Activated naive CD4-positive, alpha-beta T cell treated with anti-CD3 and anti-CD28 coated beads, Interleukin-2, amount 50 U/mL, for 72 hours (primary cell): ENCODE results near the gene ACTL9. TPM values are rescaled to one million over a fixed set of nuclear protein-coding genes. Genes with fewer than 3 reads are reported as not detected.
"Not testable (repeated sequence)": the region's sequence is repeated elsewhere in the genome, so short reads cannot be mapped to it uniquely, and the experiment has no call there.

ENCODE experiments used
- ATAC-seq, 2 donors: fragments of 150-1000 bp; cut with Tn5 transposase; 2 replicates each; pipeline ENCODE4 v1.10.0; 2021; ENCODE audit warnings: mild to moderate bottlenecking in 2 of 2, moderate library complexity in 2 of 2
- DNase-seq, 2 donors: peaks; one replicate each; pipeline ENCODE4 v3.0.0; 2021 to 2022; ENCODE audit warnings: low spot score in 2 of 2
- H3K27ac Mint-ChIP-seq, 2 donors: one replicate each; pipeline ENCODE4 v1.8.0; 2022; ENCODE audit warnings: mild to moderate bottlenecking in 2 of 2, mixed read lengths in 2 of 2
- H3K36me3 Mint-ChIP-seq, 2 donors: one replicate each; pipeline ENCODE4 v1.8.0; 2022; ENCODE audit warnings: mixed read lengths in 2 of 2
- H3K9me3 Mint-ChIP-seq, 2 donors: one replicate each; pipeline ENCODE4 v1.8.0; 2022; ENCODE audit warnings: mixed read lengths in 2 of 2
- total RNA-seq, 2 donors: library from RNA; stranded (reverse); gene quantifications; one replicate each; pipeline ENCODE4 v1.2.3, GENCODE V29; 2022

ACTL9 gene, protein sequence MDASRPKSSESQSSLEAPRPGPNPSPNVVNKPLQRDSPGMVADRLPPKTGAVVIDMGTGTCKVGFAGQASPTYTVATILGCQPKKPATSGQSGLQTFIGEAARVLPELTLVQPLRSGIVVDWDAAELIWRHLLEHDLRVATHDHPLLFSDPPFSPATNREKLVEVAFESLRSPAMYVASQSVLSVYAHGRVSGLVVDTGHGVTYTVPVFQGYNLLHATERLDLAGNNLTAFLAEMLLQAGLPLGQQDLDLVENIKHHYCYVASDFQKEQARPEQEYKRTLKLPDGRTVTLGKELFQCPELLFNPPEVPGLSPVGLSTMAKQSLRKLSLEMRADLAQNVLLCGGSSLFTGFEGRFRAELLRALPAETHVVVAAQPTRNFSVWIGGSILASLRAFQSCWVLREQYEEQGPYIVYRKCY
- total RNA-seq, result not detected

DNA sequence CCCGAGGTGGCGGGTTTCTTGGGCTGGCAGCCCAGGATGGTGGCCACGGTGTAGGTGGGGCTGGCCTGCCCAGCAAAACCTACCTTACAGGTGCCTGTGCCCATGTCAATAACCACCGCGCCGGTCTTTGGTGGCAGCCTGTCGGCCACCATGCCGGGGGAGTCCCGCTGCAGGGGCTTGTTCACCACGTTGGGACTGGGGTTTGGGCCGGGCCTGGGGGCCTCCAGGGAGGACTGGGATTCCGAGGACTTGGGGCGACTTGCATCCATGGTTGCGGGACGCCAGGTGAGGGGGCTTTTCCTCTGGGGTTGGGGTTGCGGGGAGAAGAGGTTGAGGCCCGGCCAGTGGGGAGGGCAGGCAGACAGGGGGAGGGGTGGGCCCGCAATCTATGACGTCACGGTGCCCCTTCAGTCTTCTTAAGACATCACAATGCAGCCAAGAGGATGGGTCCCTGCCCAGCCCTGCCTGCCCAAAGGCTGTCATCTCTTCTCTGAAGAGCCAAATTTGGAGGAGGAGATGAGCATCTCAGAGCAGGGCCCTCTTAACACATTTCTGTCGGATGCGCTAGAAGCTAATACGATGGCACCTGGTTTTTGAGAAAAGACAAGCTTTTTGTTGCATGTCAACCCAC lies at the start of gene ACTL9:
Gene ACTL9, minus strand, starts transcription at position 363 of the 631 bp plus-strand sequence. Its CDS starts 94 bp downstream, at position 269.
- DNase-seq (no peak), ATAC-seq (no peak)
- H3K27ac Mint-ChIP-seq, result no peak within 1 kb of the TSS
- no peaks in the 10 kb centered on the region for H3K36me3 Mint-ChIP-seq
- H3K9me3 Mint-ChIP-seq, result no peaks in the 10 kb centered on the region

DNA sequence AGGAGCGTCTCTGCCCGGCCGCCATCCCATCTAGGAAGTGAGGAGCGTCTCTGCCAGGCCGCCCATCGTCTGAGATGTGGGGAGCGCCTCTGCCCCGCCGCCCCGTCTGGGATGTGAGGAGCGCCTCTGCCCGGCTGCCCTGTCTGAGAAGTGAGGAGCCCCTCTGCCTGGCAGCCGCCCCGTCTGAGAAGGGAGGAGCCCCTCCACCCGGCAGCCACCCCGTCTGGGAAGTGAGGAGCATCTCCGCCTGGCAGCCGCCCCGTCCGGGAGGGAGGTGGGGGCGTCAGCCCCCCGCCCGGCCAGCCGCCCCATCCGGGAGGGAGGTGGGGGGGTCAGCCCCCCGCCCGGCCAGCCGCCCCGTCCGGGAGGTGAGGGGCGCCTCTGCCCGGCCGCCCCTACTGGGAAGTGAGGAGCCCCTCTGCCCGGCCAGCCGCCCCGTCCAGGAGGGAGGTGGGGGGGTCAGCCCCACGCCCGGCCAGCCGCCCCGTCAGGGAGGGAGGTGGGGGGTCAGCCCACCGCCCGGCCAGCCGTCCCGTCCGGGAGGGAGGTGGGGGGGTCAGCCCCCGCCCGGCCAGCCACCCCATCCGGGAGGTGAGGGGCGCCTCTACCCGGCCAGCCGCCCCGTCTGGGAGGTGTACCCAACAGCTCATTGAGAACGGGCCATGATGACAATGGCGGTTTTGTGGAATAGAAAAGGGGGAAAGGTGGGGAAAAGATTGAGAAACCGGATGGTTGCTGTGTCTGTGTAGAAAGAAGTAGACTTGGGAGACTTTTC lies 40.9 kb upstream of the ACTL9 start:
- ATAC-seq, H3K27ac Mint-ChIP-seq, DNase-seq, H3K36me3 Mint-ChIP-seq, H3K9me3 Mint-ChIP-seq: not testable (repeated sequence)

DNA sequence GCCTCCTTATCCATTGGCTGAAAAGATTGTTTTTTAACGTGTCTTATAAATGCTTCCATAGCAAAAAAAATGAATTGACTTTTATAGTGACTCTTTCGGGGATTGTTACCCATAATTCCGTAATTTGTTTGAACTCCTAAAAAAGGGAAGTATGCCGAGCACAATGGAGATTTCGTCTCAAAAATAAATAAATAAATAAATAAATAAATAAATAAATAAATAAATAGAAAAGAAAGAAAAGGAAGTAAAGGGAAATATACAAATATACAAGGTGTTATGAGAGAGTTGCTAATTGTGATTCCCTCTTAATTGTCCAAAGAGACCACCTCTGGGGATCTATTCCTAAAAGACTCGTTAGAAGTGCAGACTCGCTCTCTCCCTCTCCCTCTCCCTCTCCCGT lies 39.8 kb upstream of the ACTL9 start:
- H3K27ac Mint-ChIP-seq, result no peak overlapping the region
- no peaks in the 10 kb centered on the region for H3K36me3 Mint-ChIP-seq

DNA sequence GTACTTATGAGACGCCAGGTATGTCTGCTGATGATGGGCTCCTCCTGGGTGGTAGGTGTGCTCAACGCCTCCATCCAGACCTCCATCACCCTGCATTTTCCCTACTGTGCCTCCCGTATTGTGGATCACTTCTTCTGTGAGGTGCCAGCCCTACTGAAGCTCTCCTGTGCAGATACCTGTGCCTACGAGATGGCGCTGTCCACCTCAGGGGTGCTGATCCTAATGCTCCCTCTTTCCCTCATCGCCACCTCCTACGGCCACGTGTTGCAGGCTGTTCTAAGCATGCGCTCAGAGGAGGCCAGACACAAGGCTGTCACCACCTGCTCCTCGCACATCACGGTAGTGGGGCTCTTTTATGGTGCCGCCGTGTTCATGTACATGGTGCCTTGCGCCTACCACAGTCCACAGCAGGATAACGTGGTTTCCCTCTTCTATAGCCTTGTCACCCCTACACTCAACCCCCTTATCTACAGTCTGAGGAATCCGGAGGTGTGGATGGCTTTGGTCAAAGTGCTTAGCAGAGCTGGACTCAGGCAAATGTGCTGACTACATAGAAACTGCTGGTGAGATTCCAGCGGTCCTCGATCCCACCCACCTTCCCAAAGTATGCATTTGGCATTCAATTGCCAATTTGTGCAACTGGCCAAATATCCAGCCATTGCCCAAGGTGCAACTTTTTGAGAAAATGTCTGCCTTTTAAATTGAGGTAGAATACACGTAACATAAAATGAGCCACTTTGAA lies 33.0 kb upstream of the ACTL9 start:
- no peak for ATAC-seq

More for the DNA sequence above, 39.8 kb upstream of the ACTL9 start:
- no peaks in the 10 kb centered on the region for H3K9me3 Mint-ChIP-seq
- DNase-seq, result no peak
- no peak for ATAC-seq

DNA sequence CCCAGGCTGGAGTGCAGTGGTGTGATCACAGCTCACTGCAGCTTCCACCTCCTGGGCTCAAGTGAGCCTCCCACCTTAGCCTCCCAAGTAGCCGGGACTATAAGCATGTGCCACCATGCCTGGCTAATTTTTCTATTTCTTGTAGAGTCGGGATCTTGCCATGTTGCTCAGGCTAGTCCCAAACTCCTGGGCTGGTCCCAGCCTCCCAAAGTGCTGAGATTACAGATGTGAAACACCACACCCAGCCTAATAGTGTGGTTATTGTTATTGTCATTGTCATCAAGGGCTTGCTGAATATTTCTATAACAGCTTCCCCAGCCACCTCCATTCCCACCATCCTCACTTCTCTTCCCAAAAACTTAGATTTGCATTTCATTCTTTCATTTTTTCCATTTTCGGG lies 25.7 kb upstream of the ACTL9 start:
- Mint-ChIP-seq H3K27ac (no peak overlapping the region), H3K9me3 (peaks cover 0 to 5% of the 10 kb centered on the region in 2 donors), H3K36me3 (no peaks in the 10 kb centered on the region)
- ATAC-seq (no peak), DNase-seq (no peak)

More for the DNA sequence above, 33.0 kb upstream of the ACTL9 start:
- no peak for DNase-seq
- no peak overlapping the region for H3K27ac Mint-ChIP-seq
- no peaks in the 10 kb centered on the region for H3K36me3 Mint-ChIP-seq
- peaks cover 0 to 7% of the 10 kb centered on the region in 2 donors for H3K9me3 Mint-ChIP-seq

DNA sequence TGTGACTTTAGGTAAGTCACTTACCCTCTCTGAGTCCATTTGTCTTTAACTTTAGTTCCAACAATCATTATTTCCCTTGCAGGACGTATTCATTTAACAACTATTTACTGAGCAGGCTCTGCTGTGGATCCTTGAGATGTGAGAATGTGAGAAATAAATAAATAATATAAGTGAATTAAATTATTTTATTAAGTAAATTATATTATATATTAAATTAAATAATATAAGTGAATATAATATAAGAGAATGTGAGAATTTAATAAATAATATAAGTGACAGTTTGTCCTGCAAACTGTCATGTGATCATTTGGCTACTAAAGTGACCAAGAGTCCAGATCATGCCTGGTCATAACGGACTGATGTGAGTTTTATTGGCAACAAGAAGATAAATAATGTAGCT lies 23.4 kb upstream of the ACTL9 start:
- DNase-seq (no peak), ATAC-seq (no peak)
- no peak overlapping the region for H3K27ac Mint-ChIP-seq
- H3K9me3 Mint-ChIP-seq, result peaks cover 3 to 9% of the 10 kb centered on the region in 2 donors
- H3K36me3 Mint-ChIP-seq, result peaks cover 4 to 5% of the 10 kb centered on the region in 2 donors

DNA sequence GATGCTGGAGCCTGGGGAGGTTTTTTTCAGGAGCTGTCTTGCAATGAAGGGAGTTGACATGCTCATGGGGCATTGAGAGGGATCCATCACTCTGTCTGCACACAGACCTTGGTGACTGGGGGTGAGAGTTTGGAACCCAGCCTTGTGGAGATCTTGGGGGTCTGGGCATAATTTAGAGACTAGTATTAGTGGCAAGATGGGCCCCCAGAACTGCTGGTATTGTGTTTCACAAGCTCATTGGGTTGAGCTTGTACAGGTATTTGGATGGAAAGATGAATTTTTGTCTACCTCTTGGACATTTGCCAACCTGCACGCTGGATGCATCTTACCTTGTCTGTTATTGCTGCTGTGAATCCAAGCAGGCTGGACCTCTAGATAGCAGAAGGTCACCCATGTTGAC lies 22.7 kb upstream of the ACTL9 start, which contains the start of gene OR2Z1:
Gene OR2Z1, plus strand, starts transcription at position 301 of the 400 bp plus-strand sequence. CDS start 9,395 bp downstream, outside the sequence.
- Mint-ChIP-seq H3K9me3 (peaks cover 3 to 9% of the 10 kb centered on the region in 2 donors), H3K27ac (no peak within 1 kb of the TSS), H3K36me3 (peaks cover 4 to 5% of the 10 kb centered on the region in 2 donors)
- ATAC-seq, result no peak
- no peak for DNase-seq

DNA sequence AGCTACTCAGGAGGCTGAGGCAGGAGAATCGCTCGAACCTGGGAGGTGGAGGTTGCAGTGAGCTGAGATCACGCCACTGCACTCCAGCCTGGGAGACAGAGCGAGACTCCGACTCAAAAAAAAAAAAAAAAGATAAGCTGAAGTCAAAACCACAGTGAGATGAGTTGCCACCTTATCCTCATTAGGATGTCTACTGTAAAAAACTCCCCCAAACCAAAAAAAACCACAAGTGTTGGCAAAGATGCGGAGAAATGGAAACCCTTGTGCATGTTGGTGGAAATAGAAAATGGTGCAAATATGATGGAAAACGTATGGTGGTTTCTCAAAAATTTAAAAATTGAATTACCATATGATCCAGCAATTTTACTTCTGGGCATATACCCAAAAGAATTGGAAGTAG lies 11.7 kb upstream of the ACTL9 start:
- not testable (repeated sequence) for DNase-seq, H3K27ac Mint-ChIP-seq, H3K36me3 Mint-ChIP-seq, ATAC-seq
- H3K9me3 Mint-ChIP-seq, result peaks cover 4 to 11% of the 10 kb centered on the region in 2 donors

DNA sequence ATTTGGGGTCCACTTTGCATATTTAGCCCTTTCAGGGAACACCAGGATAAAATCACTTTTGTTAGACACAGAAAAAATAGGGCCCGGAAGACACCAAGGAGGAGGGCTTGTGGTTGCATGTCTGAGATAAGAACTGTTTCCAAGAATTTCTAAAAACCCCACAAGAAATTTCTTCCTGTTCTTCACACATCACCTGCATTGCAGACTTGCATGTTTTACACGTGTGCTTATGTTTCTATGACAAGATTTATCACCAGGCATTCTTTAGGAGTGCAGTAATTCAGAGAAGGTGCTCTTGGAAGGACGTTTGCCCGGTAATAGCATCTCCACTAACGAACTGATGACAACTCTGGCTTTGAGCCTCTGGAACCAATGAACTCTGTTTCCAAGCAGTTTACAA lies 7.1 kb upstream of the ACTL9 start:
- DNase-seq (no peak), ATAC-seq (peak; percentile 25 to 37)

DNA sequence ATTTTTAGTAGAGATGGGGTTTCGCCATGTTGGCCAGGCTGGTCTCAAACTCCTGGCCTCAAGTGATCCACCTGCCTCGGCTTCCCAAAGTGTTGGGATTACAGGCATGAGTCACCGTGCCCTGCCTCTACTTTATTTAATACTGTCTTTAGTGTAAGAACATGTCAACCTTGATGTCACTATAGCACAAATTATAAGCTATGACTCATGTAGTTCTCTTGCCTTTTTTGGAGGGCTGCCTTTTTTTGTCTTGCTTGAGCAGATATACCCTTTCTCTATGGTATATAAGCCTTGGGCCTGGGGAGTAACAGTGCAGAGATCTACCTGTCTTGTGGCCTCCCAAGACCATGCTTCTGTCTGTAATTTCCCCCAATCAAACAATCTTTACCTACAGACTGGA lies 6.7 kb upstream of the ACTL9 start:
- not testable (repeated sequence) for H3K9me3 Mint-ChIP-seq, H3K27ac Mint-ChIP-seq, DNase-seq, H3K36me3 Mint-ChIP-seq
- ATAC-seq, result peak in 1 of 2 donors; percentile 34

More for the DNA sequence above, 7.1 kb upstream of the ACTL9 start:
- Mint-ChIP-seq H3K36me3 (no peaks in the 10 kb centered on the region), H3K9me3 (no peaks in the 10 kb centered on the region), H3K27ac (no peak overlapping the region)

DNA sequence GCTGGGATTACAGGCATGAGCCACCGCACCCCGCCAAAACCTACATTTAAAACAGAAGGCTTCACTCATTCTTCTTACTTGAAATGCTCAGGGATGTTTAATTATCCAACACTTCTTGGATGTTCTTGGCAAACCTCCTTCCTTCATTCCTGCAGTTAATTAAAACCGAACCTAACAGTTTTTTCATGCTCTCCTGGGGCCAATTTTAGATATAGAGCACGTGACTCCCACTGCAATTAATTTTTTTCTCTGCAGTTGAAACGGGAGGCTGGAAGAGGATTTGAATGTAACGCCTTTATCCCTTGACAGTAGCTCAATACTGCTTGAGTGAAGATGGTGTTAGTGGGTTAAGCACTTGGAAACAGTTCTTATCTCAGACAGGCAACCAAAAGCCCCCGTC lies 4.6 kb upstream of the ACTL9 start:
- no peak overlapping the region for H3K27ac Mint-ChIP-seq
- DNase-seq, result no peak
- no peak for ATAC-seq
- no peaks in the 10 kb centered on the region for H3K9me3 Mint-ChIP-seq
- no peaks in the 10 kb centered on the region for H3K36me3 Mint-ChIP-seq

DNA sequence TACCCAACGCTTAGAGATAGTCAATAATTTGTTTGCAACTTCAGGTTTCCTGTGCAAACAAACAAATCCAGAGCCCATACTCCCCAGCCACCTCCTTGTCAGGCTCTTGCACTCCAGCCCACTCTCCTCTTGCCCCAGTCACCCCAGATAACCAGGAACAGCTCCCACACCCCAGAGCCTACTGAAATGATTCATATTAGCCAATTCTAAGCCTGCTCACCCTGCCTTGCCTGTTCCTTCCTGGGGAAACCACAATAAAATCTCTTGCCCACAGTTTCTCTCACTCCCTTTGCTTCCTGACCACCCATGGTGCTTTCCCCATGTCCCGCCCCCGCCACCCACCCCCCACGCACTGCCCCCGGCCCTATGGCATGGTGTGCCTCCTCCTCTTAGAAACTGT lies 3.8 kb upstream of the ACTL9 start:
- DNase-seq (no peak), ATAC-seq (peak; percentile 91 to 95)
- H3K27ac Mint-ChIP-seq, result no peak overlapping the region
- H3K9me3 Mint-ChIP-seq, result no peaks in the 10 kb centered on the region
- no peaks in the 10 kb centered on the region for H3K36me3 Mint-ChIP-seq

DNA sequence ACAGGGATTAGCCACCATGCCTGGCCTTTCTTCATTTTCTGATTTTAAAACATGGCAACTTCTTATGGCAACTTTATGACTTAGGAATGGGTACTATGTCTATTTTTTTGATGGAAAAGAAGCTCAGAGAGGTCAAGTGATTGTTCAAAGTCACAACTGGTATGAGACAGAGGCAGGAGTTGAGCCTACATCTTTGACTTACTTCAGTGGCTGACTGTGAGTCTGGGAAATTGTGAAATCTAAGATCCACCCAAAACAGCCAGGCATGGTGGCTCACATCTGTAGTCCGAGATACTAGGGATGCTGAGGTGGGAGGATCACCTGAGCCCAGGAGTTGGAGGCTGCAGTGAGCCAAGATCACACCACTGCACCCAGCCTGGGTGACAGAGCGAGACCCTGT lies 2.4 kb upstream of the ACTL9 start:
- H3K36me3 Mint-ChIP-seq, result no peaks in the 10 kb centered on the region
- DNase-seq (no peak), ATAC-seq (no peak)
- H3K9me3 Mint-ChIP-seq, result no peaks in the 10 kb centered on the region
- H3K27ac Mint-ChIP-seq, result no peak overlapping the region

DNA sequence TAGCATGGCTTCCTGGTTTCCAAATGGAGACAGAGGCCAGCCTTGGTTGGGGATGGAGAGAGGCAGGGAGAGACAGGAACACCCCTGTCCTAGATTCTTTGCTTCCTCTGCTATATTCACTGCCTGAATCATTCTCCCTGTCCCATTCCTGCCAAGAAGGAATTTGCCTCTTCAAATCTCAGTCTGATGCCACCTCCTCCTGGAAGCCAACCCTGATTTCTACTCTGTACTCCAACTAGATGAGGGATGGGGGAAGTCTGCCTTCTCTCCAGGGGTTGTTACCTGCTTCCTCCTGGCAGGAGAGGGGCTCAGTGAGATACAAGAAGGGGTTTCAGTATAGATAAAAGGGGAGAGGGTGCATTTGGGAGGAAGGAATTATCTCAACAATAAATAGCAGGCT lies 1.3 kb upstream of the ACTL9 start:
- Mint-ChIP-seq H3K9me3 (no peaks in the 10 kb centered on the region), H3K36me3 (no peaks in the 10 kb centered on the region), H3K27ac (no peak overlapping the region)
- DNase-seq, result no peak
- no peak for ATAC-seq

DNA sequence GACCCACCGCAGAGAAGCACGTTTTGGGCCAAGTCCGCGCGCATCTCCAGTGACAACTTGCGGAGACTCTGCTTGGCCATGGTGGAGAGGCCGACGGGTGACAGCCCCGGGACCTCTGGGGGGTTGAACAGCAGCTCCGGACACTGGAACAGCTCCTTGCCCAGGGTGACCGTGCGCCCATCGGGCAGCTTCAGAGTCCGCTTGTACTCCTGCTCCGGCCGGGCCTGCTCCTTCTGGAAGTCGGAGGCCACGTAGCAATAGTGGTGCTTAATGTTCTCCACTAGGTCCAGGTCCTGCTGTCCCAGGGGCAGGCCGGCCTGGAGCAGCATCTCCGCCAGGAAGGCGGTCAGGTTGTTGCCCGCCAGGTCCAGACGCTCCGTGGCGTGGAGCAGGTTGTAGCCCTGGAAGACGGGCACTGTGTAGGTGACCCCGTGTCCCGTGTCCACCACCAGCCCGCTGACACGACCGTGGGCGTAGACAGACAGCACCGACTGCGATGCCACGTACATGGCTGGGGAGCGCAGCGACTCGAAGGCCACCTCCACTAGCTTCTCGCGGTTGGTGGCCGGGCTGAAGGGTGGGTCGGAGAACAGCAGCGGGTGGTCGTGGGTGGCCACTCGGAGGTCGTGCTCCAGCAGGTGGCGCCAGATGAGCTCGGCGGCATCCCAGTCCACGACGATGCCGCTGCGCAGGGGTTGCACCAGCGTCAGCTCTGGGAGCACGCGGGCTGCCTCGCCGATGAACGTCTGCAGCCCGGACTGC lies 743 bp downstream of the ACTL9 start:
- no peak for DNase-seq
- H3K27ac Mint-ChIP-seq, result no peak overlapping the region

DNA sequence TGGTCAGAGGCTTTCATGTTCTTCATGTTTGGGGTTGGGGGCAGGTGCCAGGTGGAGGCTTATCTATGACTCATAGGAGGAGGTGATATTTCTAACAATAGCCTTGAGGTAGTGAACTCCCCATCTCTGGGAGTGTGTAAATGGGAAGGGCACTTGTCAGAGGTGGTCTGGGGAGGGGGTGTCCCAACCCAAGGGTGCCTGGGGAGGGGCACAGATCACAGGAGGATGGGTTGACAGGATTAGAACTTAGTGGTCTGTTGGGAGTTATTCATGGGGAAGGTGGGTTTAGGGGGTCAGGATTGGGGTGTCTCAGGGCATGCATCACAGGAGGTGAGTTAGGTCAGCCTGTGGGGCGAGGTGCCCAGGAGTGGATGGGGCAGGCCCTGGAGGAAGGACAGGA lies 1.6 kb downstream of the ACTL9 start:
- H3K9me3 Mint-ChIP-seq, result no peaks in the 10 kb centered on the region
- no peak for DNase-seq
- peak in 1 of 2 donors; percentile 35 for ATAC-seq
- H3K36me3 Mint-ChIP-seq, result no peaks in the 10 kb centered on the region
- peak overlapping the region in 1 of 2 donors; percentile 39 for H3K27ac Mint-ChIP-seq

More for the DNA sequence above, 743 bp downstream of the ACTL9 start:
- Mint-ChIP-seq H3K9me3 (no peaks in the 10 kb centered on the region), H3K36me3 (no peaks in the 10 kb centered on the region)
- ATAC-seq, result no peak
